Stimulated activated CD4-positive, alpha-beta T cell treated with anti-CD3 and anti-CD28 coated beads, TNF-alpha, amount 100 ng/mL, for 1 hour (primary cell): ENCODE measurements around the gene CCDC8.
"Not testable (repeated sequence)": the region's sequence is repeated elsewhere in the genome, so short reads cannot be mapped to it uniquely, and the experiment has no call there.

Experiments used
- DNase-seq, 3 donors: peaks; one replicate each; pipeline ENCODE4 v3.0.0-alpha.2; 2020; ENCODE audit warnings: low read depth in 3 of 3, low spot score in 1 of 3

CCDC8 gene, protein sequence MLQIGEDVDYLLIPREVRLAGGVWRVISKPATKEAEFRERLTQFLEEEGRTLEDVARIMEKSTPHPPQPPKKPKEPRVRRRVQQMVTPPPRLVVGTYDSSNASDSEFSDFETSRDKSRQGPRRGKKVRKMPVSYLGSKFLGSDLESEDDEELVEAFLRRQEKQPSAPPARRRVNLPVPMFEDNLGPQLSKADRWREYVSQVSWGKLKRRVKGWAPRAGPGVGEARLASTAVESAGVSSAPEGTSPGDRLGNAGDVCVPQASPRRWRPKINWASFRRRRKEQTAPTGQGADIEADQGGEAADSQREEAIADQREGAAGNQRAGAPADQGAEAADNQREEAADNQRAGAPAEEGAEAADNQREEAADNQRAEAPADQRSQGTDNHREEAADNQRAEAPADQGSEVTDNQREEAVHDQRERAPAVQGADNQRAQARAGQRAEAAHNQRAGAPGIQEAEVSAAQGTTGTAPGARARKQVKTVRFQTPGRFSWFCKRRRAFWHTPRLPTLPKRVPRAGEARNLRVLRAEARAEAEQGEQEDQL

DNA sequence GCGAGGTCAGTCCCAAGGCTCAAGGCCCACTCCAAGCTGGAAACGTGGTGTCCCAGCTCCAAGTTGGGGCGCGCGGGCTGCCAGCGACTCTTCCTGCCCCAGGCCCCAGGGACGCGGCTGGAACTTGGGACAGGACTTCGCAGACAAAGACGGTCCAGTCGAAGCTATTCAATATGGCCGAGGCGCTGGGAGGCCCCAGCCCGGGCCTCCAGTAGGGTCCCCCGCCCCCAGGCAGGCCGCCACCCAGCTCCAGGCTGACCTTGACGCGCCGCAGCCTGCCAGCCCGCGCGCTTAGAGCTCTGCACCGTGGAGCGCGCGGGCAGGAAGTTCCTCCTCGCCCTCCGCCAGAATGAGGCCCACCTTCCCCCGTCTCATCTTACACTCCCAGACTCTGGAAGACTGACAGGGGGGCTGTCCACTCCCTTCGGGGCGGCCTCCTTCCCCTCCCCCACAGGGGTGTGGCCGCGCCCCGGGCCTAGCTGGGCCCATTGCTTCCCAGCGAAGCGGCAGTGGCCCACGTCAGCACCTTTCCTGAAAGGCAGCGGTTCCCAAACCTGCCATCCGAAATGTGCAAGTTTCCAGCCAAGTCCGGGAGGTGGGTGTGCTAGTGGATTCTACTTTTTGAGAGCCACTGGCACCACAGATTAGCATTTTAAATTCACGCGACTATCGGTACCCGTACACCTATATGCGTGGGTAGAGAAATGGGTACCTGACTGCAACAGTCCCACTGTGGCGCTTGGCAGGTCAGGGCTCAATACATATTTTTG lies at the start of gene CCDC8:
TSS of gene CCDC8 (minus strand) at position 303 of the 770 bp plus-strand sequence. CDS start 754 bp downstream, outside the sequence.
- DNase-seq, result no peak

DNA sequence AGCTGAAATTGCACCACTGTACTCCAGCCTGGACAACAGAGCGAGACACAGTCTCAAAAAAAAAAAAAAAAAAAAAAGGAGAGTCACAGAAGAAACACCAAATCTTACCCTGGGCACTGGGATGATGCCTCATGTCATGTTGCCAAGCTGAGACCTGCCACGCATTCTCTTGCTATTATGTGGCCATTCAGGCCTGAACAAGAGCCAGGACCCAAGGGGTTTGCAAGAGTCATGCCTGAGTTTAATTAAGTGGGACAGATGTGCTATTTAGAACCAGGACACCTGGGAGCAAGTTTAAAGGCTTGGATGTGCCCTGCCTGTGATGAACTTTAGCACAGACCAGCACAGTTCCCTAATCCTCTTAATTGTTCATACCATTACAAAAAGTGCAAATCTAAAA lies 48.2 kb upstream of the CCDC8 start:
- DNase-seq, result no peak

DNA sequence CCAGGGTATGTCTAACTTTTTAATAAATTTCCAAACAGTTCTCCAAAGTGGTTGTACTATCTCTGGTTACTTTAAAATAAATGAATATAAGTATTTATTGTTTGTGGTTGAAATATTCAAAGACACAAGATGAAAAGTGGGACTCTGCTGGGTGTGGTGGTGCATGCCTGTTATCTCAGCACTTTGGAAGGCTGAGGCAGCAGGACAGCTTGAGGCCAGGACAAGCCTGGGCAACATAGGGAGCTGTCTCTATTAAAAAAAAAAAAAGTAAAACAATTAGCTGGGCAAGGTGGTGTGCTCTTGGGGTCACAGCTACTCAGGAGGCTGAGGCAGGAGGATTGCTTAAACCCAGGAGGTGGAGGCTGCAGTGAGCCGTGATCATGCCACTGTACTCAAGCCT lies 47.6 kb upstream of the CCDC8 start:
- DNase-seq, result no peak

DNA sequence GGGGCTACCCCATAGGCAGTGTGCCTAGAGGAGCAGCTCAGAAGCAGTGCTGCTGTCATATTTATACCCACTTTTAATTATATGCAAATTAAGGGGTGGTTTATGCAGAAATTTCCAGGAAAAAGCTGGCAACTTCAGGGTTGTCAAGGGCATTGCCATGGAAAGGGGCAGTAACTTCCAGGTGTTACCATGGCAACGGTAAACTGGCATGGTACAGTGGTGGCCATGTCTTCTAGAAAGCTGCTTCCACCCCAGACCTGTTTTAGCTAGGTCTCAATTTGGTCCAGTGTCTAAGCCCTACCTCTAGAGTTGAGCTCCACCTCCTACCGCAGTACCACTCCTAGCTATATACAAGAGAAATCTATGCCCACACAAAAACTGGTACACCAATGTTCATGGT lies 46.7 kb upstream of the CCDC8 start:
- no peak for DNase-seq

DNA sequence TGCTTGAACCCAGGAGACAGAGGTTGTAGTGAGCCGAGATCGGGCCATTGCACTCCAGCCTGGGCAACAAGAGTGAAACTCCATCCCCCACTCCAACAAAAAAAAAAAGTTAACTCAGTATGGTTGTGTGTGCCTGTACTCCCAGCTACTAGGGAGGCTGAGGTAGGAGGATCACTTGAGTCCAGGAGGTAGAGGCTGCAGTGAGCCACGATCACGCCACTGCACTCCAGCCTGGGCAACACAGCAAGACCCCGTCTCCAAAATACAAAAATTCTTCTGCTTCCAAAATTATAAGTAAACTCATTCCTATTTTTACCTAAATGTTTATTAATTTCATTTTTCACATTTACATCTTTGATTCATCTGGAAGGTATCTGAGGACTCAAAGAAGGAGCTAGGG lies 43.6 kb upstream of the CCDC8 start:
- DNase-seq, result no peak

DNA sequence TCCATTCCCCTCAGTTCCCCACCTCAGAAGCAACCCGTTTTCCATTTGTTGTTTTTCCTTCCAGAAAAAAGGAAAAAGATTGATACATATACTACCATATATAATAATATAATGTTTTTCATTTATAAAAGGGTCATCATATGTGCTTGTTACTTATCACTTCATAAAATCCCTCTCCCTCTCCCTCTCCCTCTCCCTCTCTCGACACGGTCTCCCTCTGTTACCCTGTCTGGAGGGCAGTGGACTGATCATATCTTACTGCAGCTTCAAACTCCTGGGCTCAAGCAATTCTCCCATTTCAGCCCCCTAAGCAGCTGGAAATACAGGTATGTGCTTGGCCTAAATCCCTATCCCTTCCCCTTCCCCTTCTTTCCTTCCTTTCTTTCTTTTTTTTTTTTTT lies 40.9 kb upstream of the CCDC8 start:
- no peak for DNase-seq

DNA sequence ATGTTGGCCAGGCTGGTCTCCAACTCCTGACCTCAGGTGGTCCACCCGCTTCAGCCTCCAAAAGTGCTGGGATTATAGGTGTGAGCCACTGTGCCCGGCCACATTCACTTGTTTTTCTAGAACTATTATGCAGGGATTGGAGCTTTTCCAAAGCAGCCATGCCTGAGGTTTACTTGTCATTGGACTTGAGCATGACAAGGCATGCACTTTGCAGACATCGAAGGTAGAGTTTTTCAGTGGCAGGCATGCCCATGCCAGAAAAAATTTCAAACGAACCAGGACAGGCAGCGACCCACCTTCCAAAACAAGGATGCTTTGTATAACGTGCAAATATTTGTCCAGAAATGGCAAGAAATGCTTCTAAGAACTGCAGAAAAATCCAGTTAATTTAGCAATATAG lies 40.3 kb upstream of the CCDC8 start:
- no peak for DNase-seq

DNA sequence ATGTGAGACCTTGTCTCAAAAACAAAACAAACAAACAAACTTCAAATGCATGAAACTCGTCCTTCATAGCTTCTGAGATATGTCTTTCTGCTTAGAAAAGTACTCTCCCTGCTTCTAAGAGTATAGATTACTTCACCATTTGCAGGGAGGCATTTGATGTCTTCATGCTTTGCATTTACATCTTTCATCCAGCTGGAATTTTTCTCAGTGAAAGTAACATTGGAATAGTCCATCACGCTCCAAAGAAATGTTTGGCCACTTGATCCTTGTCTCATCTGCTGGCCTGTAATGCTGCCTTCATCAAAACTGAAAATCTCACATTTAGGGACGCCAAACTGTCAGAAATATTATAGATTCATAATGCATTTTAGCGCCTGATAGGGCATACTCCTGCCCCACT lies 38.8 kb upstream of the CCDC8 start:
- no peak for DNase-seq

DNA sequence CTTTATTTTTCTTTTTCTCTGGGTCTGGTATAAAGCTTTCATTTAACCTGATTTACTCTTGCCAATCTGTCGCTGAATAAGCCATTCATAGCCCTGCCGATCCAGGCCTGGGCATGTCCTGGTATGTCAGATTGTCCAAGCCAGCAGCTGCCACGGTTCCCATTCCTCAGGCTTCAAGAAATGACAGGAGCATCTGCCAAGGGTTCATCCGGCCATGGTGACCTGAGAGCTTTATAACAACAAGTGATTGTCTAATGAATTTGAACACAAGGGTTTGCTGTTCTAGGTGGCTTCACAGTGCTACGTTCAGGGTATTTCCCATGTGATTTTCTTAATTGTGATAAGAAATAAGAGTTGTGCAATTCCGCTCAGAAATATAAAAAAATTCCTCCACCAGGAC lies 38.0 kb upstream of the CCDC8 start:
- no peak for DNase-seq

DNA sequence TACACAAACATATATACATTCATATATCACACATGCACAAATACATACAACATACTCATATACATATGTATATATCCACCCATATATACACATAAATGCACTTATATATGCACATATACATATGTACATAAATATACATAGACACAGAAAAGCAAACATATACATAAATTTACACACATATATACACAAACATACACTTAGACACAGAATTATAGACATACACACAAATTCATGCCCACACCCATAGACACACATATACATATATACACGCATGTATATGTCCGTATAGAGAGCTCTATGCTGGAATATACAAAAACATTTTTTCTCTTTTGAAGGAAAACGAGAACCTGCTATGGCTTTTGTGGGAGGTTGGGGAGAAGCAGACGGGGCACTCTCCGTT lies 37.4 kb upstream of the CCDC8 start:
- no peak for DNase-seq

DNA sequence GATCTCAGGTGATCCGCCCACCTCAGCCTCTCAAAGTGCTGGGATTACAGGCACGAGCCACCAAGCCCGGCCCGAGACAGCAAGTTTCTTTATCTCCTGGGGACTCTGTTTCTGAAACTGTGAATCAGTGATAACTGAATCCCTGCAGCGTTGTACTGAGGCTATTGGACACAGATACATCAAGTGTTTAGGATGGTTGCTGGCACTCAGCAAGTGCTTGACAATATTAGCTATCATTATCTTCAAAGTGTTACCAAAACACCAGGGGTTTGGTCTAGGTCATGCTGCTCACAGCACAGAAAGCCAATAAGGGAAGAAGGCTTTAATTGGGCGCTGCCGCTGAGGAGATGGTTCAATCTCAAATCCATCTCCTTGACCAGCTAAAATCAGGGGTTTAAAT lies 35.9 kb upstream of the CCDC8 start:
- DNase-seq, result no peak

DNA sequence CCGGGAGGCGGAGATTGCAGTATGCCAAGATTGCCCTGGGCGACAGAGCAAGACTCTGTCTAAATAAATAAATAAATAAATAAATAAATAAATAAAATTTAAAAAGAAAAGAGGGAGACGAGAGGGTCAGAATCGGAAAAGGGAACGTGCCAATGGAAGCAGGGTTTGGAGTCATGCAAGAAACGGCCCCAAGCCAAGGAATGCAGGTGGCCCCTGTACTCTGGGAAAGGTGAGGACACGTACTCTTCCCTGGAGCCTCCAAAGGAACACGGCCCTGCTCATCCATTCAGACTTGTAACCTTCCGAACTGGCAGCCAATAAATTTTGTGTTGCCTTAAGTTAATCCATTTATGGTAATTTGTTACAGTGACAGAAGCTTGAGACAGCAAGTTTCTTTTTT lies 35.2 kb upstream of the CCDC8 start:
- DNase-seq, result no peak

DNA sequence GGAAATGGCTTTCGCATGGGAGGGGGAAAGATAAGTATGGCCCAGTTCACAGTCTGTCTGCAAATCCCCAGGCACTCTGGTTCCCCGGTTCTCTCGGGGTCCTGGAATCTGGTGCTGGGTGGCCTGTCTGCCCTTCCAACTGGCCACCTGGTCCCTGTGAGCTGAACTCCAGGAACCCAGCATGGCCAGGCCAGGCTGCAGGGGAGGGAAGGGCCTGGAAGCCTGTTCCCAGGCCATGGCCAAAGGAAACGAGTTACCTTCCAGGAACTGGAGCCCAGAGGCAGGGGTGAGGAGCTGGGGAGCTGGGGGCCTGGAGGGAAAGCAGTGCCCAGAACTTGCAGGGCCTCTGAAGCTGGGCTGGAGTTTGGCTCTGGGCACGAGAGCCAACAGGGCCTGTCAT lies 34.5 kb upstream of the CCDC8 start:
- no peak for DNase-seq

DNA sequence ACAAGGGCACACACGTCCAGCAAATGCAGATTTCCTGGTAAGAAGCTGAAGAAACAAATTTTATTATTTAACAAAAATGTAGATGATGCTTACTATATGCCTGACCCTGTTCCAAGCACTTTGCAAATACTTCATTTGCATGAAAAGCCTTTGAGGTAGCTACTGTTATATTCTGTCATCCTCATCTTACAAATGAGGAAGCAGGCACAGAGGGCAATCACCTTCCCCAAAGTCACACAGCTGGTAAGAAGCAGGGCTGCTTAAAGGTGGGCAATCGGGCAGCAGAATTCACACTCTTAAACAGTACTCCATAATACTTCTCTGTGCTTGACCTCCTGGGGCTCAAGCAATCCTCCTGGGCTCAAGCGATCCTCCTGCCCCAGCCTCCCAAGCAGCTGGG lies 33.6 kb upstream of the CCDC8 start:
- no peak for DNase-seq

DNA sequence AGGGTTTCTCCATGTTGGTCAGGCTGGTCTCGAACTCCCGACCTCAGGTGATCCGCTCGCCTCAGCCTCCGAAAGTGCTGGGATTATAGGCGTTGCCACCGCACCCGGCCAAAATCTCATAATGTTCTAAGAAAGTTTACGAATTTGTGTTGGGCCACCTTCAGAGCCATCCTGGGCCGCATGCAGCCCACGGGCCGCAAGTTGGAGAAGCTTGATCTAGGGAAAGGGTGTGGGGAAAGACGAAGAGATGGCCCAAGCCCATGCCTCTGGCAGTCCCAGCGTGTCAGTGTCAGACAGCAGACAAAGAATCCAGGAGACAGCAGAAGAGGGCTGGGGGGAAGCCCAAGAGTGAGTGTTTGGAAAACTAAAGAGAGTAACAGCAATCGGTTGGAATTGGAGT lies 32.7 kb upstream of the CCDC8 start:
- no peak for DNase-seq

DNA sequence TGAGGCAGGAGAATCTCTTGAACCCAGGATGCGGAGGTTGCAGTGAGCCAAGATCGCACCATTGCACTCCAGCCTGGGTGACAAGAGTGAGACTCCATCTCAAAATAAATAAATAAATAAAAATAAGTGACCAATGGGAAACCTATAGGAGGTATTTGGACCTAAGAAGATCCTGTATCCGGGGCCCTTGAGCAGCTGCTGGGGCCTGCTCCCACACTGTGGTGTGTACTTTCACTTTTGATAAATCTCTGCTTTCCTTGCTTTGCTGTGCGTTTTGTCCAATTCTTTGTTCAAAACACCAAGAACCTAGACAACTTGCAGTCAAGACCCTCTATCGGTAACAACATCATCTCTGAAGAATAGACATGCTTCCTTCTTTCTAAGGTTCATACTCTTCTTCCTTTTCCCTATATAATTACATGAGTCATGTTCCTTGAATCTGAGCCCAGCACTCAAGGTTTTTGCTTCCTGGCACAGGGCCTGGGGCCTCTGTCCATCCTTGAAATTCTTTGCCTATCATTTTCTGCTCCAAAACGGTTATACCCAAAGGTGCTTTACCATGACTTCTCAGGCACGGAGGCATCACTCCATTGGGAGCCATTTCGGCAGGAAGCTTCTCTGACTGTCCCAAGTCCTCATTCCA lies 29.6 kb upstream of the CCDC8 start:
- no peak for DNase-seq

DNA sequence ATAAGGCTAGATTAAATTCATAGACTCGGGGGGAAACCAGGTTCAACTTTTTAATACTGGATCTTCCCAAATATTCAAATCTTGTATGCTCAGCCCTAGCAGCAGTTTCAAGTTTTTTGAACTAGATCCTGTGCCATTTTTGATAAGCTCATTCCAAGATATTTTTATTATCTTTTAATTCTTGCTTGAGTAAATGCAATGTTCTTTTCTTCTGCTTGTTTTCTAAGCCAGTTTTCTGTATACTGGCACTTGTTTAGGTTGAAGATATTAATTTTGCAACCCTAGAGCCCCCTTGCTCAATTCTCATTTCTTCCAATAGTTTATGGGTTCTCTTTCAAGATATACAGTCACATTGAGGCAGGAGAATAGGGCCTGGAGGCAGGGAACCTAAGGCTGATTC lies 28.5 kb upstream of the CCDC8 start:
- DNase-seq, result no peak

DNA sequence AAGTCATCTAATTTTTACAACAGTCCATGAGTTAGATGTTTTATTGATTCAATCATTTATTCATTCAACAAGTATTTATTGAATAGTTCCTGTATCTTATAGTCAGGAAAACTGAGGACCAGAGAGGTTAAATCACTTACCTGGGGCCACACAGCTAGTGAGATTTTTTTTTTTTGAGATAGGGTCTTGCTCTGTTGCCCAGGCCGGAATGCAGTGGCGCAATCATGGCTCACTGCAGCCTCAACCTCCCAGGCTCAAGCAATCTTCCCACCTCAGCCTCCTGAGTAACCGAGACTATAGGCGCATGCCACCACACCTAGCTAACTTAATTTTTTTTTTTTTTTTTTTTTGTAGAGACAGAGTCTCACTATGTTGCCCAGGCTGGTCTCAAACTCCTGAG lies 22.3 kb upstream of the CCDC8 start:
- not testable (repeated sequence) for DNase-seq

DNA sequence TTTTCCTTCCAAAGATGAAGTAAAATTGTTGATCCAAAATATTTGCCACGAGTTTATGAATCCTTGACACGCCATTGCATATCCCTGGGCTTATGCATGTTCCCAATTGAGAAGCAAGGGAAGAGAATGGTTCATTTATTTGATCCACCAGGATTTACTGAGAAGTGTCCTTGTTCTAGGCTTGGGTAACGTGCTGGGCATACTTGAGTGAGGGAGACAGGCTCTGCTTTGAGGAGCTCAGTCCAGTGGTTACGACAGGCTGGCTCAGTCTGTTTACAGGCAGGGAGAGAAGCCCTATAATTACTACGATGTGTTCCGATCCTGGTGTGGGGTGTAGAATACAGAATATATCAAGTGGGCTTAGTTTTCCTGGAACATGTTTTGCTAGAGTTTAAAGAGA lies 21.6 kb upstream of the CCDC8 start:
- DNase-seq, result no peak

DNA sequence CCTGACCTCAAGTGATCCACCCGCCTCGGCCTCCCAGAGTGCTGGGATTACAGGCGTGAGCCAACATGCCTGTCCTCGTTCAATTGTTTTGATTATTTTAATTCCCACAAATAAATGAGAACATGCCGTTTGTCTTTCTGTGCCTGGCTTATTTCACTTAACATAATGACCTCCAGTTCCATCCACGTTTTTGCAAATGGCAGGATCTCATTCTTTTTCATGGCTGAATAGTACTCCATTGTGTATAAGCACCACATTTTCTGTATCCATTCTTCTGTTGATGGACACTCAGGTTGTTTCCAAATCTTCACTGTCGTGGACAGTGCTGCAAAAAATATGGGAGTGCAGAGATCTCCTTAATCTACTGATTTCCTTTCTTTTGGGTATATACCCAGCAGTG lies 20.1 kb upstream of the CCDC8 start:
- not testable (repeated sequence) for DNase-seq

DNA sequence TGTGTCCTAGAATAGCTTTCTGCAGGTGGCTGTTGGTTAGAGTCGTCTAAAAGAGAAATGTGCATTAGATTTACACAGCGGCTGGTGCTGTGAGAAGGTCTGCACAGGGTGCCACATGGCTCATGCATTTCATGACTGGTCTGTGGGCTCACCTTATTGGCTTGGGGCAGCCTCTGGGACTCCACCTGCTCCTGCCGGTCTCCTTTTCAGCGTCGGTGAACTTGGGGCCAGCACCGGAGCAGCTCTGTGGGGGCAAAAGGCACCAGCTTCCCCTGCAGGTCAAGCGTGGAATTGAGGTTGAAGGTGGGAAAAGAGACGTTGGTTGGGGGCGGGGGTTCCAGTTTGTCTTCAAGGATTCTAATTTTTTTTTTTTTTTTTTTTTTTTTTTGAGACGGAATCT lies 18.5 kb upstream of the CCDC8 start:
- DNase-seq, result no peak

DNA sequence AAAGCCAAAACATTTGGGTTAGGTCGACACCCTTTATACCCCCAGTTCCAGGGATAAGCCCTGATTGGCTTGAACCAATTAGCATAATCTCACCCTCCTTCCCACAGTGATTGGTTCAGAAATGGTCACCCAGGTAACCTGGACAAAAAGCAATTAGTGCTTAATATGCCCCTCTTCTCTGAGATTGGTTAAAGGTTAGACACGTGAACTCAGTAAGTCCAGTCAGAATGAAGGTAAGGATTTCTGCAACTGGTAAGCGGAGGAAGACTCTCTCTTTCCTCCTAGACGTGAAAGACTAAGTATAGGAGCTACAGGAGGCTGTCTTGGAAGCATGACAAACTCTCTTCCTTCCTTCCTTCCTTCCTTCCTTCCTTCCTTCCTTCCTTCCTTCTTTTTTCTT lies 16.6 kb upstream of the CCDC8 start:
- DNase-seq, result no peak
